WTC11 (cell line): Measurements from ENCODE around the gene ZNF41.

Source experiments
- ATF2 ChIP-seq: sonication (generic); formaldehyde crosslinking; IDR thresholded peaks from 2 replicates; pipeline ENCODE4 v1.8.1; 2022; ENCODE audit warnings: low read depth, missing genetic modification reagents, borderline replicate concordance
- ATF3 ChIP-seq: sonication (generic); formaldehyde crosslinking; conservative IDR thresholded peaks from 2 replicates; pipeline ENCODE4 v1.8.1; 2022; ENCODE audit warnings: mild to moderate bottlenecking, missing genetic modification reagents
- CTCF ChIP-seq: fragments of 200-600 bp; IDR thresholded peaks from 2 replicates; pipeline ENCODE4 v1.8.0; 2022; ENCODE audit warnings: antibody characterized with exemption
- E2F4 ChIP-seq: sonication (generic); formaldehyde crosslinking; IDR thresholded peaks from 2 replicates; pipeline ENCODE4 v1.8.1; 2022; ENCODE audit warnings: low read depth, mild to moderate bottlenecking, moderate library complexity, missing genetic modification reagents, borderline replicate concordance
- ELF4 ChIP-seq: sonication (generic); formaldehyde crosslinking; IDR thresholded peaks from 2 replicates; pipeline ENCODE4 v1.8.1; 2022; ENCODE audit warnings: low read depth, mild to moderate bottlenecking, moderate library complexity, missing genetic modification reagents
- ESRRA ChIP-seq: sonication (generic); formaldehyde crosslinking; IDR thresholded peaks from 2 replicates; pipeline ENCODE4 v1.8.1; 2022; ENCODE audit warnings: mild to moderate bottlenecking, missing genetic modification reagents, borderline replicate concordance
- IRF2 ChIP-seq: sonication (generic); formaldehyde crosslinking; IDR thresholded peaks from 2 replicates; pipeline ENCODE4 v1.8.0; 2022; ENCODE audit warnings: low read depth, missing genetic modification reagents, borderline replicate concordance
- PREB ChIP-seq: sonication (generic); formaldehyde crosslinking; IDR thresholded peaks from 2 replicates; pipeline ENCODE4 v1.8.1; 2022; ENCODE audit warnings: mild to moderate bottlenecking, missing genetic modification reagents, moderate library complexity, borderline replicate concordance
- USF1 ChIP-seq: sonication (generic); formaldehyde crosslinking; IDR thresholded peaks from 2 replicates; pipeline ENCODE4 v1.8.0; 2022; ENCODE audit warnings: mild to moderate bottlenecking, missing genetic modification reagents
- USF2 ChIP-seq: sonication (generic); formaldehyde crosslinking; IDR thresholded peaks from 2 replicates; pipeline ENCODE4 v1.8.1; 2023; ENCODE audit warnings: mild to moderate bottlenecking, missing genetic modification reagents, moderate library complexity
- ZNF263 ChIP-seq: sonication (generic); formaldehyde crosslinking; IDR thresholded peaks from 2 replicates; pipeline ENCODE4 v1.8.1; 2022; ENCODE audit warnings: low read depth, mild to moderate bottlenecking, moderate library complexity, missing genetic modification reagents

GRCh38 chrX:47482065-47482511, 934 bp downstream of the ZNF41 start:
- TF ChIP-seq CTCF (no peak), E2F4 (CRISPR knock-in tag) (no peak), USF2 (CRISPR knock-in tag) (no peak), ATF3 (CRISPR knock-in tag) (no peak), ELF4 (no peak), ZNF263 (CRISPR knock-in tag) (no peak), USF1 (CRISPR knock-in tag) (no peak), IRF2 (no peak), ATF2 (CRISPR knock-in tag) (no peak), ESRRA (no peak), PREB (CRISPR knock-in tag) (no peak)
